GM10266 (cell line): Measurements from ENCODE around the gene FBXO11.

Experiments used
- DNase-seq: peaks from one replicate; pipeline ENCODE4 v3.0.0; 2012; ENCODE audit errors: extremely low spot score
- TF ChIP-seq, protein P1 (sequence below): IDR thresholded peaks from 2 replicates; pipeline ENCODE4 v1.5.1; 2012; ENCODE audit warnings: mild to moderate bottlenecking, low read depth; ENCODE audit not compliant: control insufficient read depth, insufficient read depth; ENCODE audit errors: missing control alignments

The FBXO11 gene

GRCh38 chr2:47896450-47896968, 9.8 kb downstream of the FBXO11 start:
- no peak for DNase-seq

GRCh38 chr2:47893771-47894170, 12.5 kb downstream of the FBXO11 start:
- TF ChIP-seq, protein P1, sequence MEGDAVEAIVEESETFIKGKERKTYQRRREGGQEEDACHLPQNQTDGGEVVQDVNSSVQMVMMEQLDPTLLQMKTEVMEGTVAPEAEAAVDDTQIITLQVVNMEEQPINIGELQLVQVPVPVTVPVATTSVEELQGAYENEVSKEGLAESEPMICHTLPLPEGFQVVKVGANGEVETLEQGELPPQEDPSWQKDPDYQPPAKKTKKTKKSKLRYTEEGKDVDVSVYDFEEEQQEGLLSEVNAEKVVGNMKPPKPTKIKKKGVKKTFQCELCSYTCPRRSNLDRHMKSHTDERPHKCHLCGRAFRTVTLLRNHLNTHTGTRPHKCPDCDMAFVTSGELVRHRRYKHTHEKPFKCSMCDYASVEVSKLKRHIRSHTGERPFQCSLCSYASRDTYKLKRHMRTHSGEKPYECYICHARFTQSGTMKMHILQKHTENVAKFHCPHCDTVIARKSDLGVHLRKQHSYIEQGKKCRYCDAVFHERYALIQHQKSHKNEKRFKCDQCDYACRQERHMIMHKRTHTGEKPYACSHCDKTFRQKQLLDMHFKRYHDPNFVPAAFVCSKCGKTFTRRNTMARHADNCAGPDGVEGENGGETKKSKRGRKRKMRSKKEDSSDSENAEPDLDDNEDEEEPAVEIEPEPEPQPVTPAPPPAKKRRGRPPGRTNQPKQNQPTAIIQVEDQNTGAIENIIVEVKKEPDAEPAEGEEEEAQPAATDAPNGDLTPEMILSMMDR: no peak
- no peak for DNase-seq

More at GRCh38 chr2:47896450-47896968, 9.8 kb downstream of the FBXO11 start:
- TF ChIP-seq, protein P1: no peak

- no peak for DNase-seq
- TF ChIP-seq, protein P1: no peak
Observed at GRCh38 chr2:47892338-47892730, 14.0 kb downstream of the FBXO11 start.

DNA sequence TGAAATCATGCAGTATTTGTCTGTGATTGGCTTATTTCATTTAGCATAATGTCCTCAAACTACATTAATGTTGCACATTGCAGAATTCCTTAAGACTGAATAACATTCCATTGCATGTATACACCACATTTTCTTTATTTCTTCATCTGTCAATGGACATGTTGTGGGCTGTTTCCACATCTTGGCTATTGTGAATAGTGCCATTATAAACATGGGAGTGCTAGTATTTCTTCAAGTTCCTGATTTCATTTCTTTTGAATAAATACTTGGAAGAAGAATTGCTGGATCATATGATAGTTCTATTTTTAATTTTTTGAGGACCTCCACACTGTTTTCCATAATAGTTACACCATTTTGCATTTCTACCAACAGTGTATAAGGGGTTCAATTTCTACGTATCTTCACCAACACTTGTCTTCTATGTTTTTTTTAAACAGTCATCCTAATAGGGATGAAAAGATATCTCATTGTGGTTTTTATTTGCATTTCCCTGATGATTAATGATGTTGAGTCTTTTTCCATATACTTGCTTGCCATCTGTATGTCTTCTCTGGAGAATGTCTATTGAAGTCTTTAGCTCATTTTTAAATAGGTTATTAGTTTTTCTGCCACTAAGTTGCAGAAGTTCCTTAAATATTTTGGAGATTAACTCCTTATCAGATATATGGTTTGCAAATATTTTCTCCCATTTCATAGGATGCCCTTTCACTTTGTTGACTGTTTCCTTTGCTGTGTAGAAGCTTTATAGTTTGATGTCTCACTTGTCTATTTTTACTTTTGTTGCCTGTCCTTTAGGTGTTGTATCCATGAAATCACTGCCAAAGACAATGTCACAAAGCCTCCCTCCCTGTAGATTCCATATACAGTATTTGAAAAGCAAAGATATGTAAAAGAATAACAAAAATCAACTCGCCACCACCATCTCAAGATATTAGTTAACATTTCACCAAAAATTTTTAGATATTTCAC, 14.6 kb downstream of the FBXO11 start:
- TF ChIP-seq, protein P1: no peak
- no peak for DNase-seq

DNA sequence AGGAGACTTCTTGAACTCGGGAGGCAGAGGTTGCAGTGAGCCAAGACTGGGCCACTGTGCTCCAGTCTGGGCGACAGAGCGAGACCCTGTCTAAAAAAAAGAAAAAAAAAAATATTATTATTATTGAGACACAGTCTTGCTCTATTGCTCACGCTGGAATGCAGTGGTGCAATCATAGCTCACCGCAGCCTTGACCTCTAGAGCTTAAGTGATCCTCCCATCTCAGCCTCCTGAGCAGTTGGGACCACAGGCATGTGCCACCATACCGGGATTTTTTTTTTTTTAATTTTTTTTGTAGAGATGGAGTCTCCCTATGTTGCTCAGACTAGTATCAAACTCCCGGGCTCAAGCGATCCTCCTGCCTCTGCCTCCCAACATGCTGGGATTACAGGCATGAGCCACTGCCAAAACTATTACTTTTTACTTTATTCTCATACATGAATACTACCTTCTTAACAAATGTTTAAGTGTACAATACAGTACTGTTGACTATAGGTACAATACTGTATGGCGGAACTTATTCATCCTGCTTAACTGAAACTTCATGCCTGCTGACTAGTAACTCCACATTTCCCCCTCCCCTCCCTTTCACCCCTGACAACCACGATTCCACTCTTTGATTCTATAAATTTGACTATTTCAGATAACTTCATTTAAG, 15.5 kb downstream of the FBXO11 start:
- no peak for DNase-seq

DNA sequence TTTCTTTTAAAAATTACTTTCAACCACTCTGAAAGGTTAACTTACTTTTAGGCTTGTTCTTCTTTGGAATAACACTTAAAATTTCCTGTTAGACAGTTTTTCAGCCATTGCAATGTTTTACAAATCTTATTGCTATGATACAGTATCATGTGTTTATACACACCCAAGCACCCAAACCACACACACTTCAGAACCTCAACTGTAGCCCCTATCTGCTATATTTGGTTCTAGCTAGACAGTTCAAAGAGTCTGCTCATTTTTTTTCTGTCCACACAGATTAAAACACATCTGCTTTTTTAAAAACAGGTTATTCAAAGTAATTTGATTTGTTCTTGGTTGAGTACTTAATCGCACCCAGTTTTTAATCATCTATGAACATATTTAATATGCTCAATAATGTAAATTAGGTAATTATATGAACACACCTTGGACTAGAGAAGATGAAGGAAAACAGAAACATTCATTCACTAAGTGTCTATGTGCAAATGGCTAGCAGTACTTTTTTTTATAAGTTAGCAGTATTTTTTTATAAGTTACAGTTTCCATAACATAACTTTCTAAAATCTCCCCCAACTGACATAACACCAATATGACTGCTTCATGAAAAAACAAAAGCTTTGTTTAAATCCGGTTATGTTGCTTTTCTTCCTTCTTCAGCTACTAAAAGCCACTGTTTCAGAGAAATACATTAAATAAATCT, 17.6 kb downstream of the FBXO11 start:
- DNase-seq: peak; percentile 11
- TF ChIP-seq, protein P1: no peak

More for the DNA sequence above, 15.5 kb downstream of the FBXO11 start:
- TF ChIP-seq, protein P1: no peak
